ENCODE measurements around the gene ZBTB20.

The ZBTB20 gene

DNA sequence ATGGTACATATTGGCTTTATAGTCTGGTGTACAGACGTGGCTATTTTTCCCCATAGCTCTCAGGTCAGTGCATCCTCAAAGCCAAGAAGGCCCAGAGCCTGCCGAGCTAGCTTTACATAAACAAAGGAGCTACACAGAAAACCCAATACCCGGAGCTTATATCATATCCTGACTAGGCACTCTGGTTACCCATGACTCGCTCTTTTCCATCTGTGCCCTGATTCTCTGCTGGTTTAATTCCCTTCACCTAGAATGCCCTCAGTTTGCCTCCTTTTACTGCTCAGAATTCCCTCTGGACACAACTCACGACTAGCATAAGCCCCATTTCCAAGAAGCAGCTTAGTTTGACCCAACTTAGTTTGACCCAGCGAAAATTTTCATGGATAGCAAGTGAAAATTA, 742.5 kb downstream of the ZBTB20 start (continued):
- TF ChIP-seq, protein P1, sequence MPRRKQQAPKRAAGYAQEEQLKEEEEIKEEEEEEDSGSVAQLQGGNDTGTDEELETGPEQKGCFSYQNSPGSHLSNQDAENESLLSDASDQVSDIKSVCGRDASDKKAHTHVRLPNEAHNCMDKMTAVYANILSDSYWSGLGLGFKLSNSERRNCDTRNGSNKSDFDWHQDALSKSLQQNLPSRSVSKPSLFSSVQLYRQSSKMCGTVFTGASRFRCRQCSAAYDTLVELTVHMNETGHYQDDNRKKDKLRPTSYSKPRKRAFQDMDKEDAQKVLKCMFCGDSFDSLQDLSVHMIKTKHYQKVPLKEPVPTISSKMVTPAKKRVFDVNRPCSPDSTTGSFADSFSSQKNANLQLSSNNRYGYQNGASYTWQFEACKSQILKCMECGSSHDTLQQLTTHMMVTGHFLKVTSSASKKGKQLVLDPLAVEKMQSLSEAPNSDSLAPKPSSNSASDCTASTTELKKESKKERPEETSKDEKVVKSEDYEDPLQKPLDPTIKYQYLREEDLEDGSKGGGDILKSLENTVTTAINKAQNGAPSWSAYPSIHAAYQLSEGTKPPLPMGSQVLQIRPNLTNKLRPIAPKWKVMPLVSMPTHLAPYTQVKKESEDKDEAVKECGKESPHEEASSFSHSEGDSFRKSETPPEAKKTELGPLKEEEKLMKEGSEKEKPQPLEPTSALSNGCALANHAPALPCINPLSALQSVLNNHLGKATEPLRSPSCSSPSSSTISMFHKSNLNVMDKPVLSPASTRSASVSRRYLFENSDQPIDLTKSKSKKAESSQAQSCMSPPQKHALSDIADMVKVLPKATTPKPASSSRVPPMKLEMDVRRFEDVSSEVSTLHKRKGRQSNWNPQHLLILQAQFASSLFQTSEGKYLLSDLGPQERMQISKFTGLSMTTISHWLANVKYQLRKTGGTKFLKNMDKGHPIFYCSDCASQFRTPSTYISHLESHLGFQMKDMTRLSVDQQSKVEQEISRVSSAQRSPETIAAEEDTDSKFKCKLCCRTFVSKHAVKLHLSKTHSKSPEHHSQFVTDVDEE (CRISPR knock-in tag; IDR thresholded peaks at IDR 0.05), result no peak
- TF ChIP-seq, protein P2, sequence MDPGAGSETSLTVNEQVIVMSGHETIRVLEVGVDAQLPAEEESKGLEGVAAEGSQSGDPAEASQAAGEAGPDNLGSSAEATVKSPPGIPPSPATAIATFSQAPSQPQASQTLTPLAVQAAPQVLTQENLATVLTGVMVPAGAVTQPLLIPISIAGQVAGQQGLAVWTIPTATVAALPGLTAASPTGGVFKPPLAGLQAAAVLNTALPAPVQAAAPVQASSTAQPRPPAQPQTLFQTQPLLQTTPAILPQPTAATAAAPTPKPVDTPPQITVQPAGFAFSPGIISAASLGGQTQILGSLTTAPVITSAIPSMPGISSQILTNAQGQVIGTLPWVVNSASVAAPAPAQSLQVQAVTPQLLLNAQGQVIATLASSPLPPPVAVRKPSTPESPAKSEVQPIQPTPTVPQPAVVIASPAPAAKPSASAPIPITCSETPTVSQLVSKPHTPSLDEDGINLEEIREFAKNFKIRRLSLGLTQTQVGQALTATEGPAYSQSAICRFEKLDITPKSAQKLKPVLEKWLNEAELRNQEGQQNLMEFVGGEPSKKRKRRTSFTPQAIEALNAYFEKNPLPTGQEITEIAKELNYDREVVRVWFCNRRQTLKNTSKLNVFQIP (CRISPR knock-in tag; IDR thresholded peaks at IDR 0.05; ENCODE audit: borderline replicate concordance, low read depth), result no peak
- TF ChIP-seq ZC3H10 (CRISPR knock-in tag; IDR thresholded peaks at IDR 0.05) (no peak), ZFP30 (CRISPR knock-in tag; IDR thresholded peaks at IDR 0.05) (no peak), ESRRG (CRISPR knock-in tag; IDR thresholded peaks at IDR 0.05) (no peak)

DNA sequence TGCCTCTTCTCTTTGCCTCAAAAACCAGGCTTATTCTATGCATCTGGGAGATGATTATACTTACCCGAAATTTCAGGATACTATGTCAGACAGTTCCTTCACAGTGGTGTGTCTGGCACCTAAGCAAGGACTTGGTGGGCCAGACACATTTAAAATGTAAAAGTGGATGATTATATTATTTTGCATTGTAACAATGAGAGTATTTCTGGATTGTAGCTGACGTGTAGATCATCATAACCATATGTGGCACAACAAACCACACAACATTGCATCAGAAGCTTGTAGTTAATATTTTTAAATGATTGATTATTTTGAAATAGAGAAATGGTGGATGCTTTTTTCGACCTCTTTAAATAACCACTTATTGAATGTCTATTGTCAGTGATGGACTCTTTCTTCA, 744.2 kb downstream of the ZBTB20 start:
- ATAC-seq, result no peak
- TF ChIP-seq OSR1 (CRISPR knock-in tag; IDR thresholded peaks at IDR 0.05) (no peak), ESRRG (CRISPR knock-in tag; IDR thresholded peaks at IDR 0.05) (no peak), GLIS3 (CRISPR knock-in tag; IDR thresholded peaks at IDR 0.05) (no peak), ZC3H10 (CRISPR knock-in tag; IDR thresholded peaks at IDR 0.05) (no peak)
- TF ChIP-seq, protein P3, sequence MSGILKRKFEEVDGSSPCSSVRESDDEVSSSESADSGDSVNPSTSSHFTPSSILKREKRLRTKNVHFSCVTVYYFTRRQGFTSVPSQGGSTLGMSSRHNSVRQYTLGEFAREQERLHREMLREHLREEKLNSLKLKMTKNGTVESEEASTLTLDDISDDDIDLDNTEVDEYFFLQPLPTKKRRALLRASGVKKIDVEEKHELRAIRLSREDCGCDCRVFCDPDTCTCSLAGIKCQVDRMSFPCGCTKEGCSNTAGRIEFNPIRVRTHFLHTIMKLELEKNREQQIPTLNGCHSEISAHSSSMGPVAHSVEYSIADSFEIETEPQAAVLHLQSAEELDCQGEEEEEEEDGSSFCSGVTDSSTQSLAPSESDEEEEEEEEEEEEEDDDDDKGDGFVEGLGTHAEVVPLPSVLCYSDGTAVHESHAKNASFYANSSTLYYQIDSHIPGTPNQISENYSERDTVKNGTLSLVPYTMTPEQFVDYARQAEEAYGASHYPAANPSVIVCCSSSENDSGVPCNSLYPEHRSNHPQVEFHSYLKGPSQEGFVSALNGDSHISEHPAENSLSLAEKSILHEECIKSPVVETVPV (CRISPR knock-in tag; IDR thresholded peaks at IDR 0.05), result no peak
- TF ChIP-seq, protein P4, sequence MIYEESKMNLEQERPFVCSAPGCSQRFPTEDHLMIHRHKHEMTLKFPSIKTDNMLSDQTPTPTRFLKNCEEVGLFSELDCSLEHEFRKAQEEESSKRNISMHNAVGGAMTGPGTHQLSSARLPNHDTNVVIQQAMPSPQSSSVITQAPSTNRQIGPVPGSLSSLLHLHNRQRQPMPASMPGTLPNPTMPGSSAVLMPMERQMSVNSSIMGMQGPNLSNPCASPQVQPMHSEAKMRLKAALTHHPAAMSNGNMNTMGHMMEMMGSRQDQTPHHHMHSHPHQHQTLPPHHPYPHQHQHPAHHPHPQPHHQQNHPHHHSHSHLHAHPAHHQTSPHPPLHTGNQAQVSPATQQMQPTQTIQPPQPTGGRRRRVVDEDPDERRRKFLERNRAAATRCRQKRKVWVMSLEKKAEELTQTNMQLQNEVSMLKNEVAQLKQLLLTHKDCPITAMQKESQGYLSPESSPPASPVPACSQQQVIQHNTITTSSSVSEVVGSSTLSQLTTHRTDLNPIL (CRISPR knock-in tag; IDR thresholded peaks at IDR 0.05; ENCODE audit: low read depth), result no peak

DNA sequence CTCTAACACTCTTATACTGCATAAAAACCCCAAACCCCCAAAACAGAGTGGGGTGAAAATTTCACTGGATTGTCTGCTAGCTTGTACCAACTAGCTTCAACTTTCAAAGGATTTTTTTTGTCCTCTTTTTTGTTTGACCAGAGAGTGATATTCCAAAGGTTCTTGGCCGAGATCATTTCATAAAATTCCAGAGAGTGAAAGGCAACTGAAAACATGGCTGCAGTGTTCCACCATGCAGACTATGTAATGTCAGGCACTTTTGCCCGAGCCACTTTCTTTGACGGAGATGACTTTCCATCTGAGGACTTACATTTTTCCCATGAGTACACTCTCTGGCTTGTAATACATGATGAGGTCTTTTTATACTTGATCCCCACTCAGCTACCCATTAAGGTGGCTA, 745.7 kb downstream of the ZBTB20 start:
- no peak for TF ChIP-seq ARNTL (CRISPR knock-in tag; IDR thresholded peaks at IDR 0.05; ENCODE audit: borderline replicate concordance, low read depth)
- TF ChIP-seq ZC3H10 (CRISPR knock-in tag; IDR thresholded peaks at IDR 0.05), result no peak
- TF ChIP-seq ZNF565 (CRISPR knock-in tag; conservative IDR thresholded peaks at IDR 0.05; ENCODE audit: low read depth), result no peak
- TF ChIP-seq, protein P1 (CRISPR knock-in tag; IDR thresholded peaks at IDR 0.05), result no peak
- TF ChIP-seq, protein P2 (CRISPR knock-in tag; IDR thresholded peaks at IDR 0.05; ENCODE audit: borderline replicate concordance, low read depth), result no peak
- no peak for TF ChIP-seq BACH2 (CRISPR knock-in tag; IDR thresholded peaks at IDR 0.05; ENCODE audit: borderline replicate concordance)
- no peak for TF ChIP-seq ZFP3 (CRISPR knock-in tag; IDR thresholded peaks at IDR 0.05)
- TF ChIP-seq CSDC2 (CRISPR knock-in tag; IDR thresholded peaks at IDR 0.05), result no peak
- no peak for TF ChIP-seq ZNF70 (CRISPR knock-in tag; IDR thresholded peaks at IDR 0.05)
- TF ChIP-seq, protein P4 (CRISPR knock-in tag; IDR thresholded peaks at IDR 0.05; ENCODE audit: low read depth), result no peak
- no peak for TF ChIP-seq GLIS3 (CRISPR knock-in tag; IDR thresholded peaks at IDR 0.05)
- TF ChIP-seq, protein P3 (CRISPR knock-in tag; IDR thresholded peaks at IDR 0.05), result no peak
- TF ChIP-seq, protein P5, sequence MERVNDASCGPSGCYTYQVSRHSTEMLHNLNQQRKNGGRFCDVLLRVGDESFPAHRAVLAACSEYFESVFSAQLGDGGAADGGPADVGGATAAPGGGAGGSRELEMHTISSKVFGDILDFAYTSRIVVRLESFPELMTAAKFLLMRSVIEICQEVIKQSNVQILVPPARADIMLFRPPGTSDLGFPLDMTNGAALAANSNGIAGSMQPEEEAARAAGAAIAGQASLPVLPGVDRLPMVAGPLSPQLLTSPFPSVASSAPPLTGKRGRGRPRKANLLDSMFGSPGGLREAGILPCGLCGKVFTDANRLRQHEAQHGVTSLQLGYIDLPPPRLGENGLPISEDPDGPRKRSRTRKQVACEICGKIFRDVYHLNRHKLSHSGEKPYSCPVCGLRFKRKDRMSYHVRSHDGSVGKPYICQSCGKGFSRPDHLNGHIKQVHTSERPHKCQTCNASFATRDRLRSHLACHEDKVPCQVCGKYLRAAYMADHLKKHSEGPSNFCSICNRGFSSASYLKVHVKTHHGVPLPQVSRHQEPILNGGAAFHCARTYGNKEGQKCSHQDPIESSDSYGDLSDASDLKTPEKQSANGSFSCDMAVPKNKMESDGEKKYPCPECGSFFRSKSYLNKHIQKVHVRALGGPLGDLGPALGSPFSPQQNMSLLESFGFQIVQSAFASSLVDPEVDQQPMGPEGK (CRISPR knock-in tag; IDR thresholded peaks at IDR 0.05; ENCODE audit: borderline replicate concordance), result no peak
- TF ChIP-seq TCF4 (CRISPR knock-in tag; IDR thresholded peaks at IDR 0.05; ENCODE audit: borderline replicate concordance), result no peak
- no peak for TF ChIP-seq RARB (CRISPR knock-in tag; IDR thresholded peaks at IDR 0.05)
- no peak for TF ChIP-seq SNAI2 (CRISPR knock-in tag; IDR thresholded peaks at IDR 0.05)
- TF ChIP-seq ZNF8 (CRISPR knock-in tag; IDR thresholded peaks at IDR 0.05), result no peak
- TF ChIP-seq ISL1 (CRISPR knock-in tag; IDR thresholded peaks at IDR 0.05), result no peak
- no peak for ATAC-seq

Data from SK-N-SH treated with all-trans-retinoic acid at 6 μM for 48 hours (cell line).